Pancreas (tissue), 10 donors: Measurements from ENCODE around the gene S1PR5. TPM values are rescaled to one million over a fixed set of nuclear protein-coding genes. Genes with fewer than 3 reads are reported as not detected.
A peak's percentile ranks its signal among the peaks of the same experiment; 100 is the strongest.

Experiments
- ATAC-seq, 4 donors: fragments of 200-7000 bp; cut with Tn5 transposase; one replicate each; pipeline versions ENCODE4 v1.8.0 to v1.9.1; 2020; ENCODE audit warnings: mild to moderate bottlenecking in 4 of 4, moderate library complexity in 4 of 4
- DNase-seq, 6 donors: peaks; one replicate each; pipeline ENCODE4 v3.0.0-alpha.2; 2020
- FAIRE-seq: peaks from 2 replicates; lab custom pipeline; 2012; peaks lifted over from hg19 to GRCh38; lab: Jason Lieb, UNC
- H3K27ac ChIP-seq, 4 donors: fragments of 200-600 bp; sonication (generic); 1 replicate in 3 of 4; 2 replicates in 1 of 4; pipeline versions ENCODE4 v1.5.0 to v1.8.0; 2020
- H3K27me3 ChIP-seq, 4 donors: fragments of 200-600 bp; one replicate each; pipeline ENCODE4 v1.8.0; 2021
- H3K36me3 ChIP-seq, 3 donors: fragments of 200-600 bp; sonication (generic) in 1 of 3; one replicate each; pipeline versions ENCODE4 v1.5.0 to v1.8.0; 2020 to 2021
- H3K4me1 ChIP-seq, 3 donors: fragments of 200-600 bp; one replicate each; pipeline ENCODE4 v1.8.0; 2021
- H3K4me3 ChIP-seq, 4 donors: fragments of 200-600 bp; sonication (generic) in 2 of 4; one replicate each; pipeline versions ENCODE4 v1.5.0 to v1.8.0; 2020 to 2021
- H3K9me3 ChIP-seq, 4 donors: fragments of 200-600 bp; one replicate each; pipeline ENCODE4 v1.8.0; 2021
- WGBS, 2 donors: extraction: QIAGEN DNeasy Blood & Tissue Kit; methylation state at CpG; one replicate each; pipeline ENCODE4 v1.1.7; 2013; 5-methylcytosine and 5-hydroxymethylcytosine counted together
- intact Hi-C, 3 donors: fragments of 100-400 bp; cut with DNase I; formaldehyde crosslinking; loops; one replicate each; pipeline versions ENCODE4 v1.11.1 to v1.14.2; 2022
- polyA plus RNA-seq, 2 donors: library from polyadenylated mRNA; stranded (reverse); fragments of 200-250 nt; gene quantifications; one replicate each; pipeline ENCODE4 v1.2.3, GENCODE V29; 2013
- total RNA-seq, 6 donors: library from RNA; stranded (reverse); fragmentation: NEBNext Ultra II Directional in 4 of 6; extraction: Animal tissue kit (Norgen Biotek cat#: 25700) in 4 of 6; gene quantifications; one replicate each; pipeline versions ENCODE4 v1.2.1 to v1.2.4, GENCODE V29; 2021 to 2023
- TF ChIP-seq, protein P1 (sequence below), 4 donors: fragments of 200-600 bp; sonication (generic) in 3 of 4; IDR thresholded peaks; one replicate each; pipeline versions ENCODE4 v1.5.0 to v1.8.0; 2021; ENCODE audit warnings: antibody characterized with exemption in 4 of 4
- donor health status: healthy with polysubstance abuse.
- donor health status: DM: no; HTN: no; CAD: no; lungs with moderate emphysema.
- donor health status: DM: no; HTN: no; CAD: no.
- donor health status: control.
- donor health status: control.
- donor health status: Bipolar disorder and iron deficiency.
- donor health status: DM: yes; HTN: yes; CAD: no.
- donor health status: DM: no; HTN: no; CAD: no.
- donor health status: DM: no; HTN: no; CAD: no.
- donor health status: DM: yes; HTN: yes; CAD: no.

S1PR5 gene, protein sequence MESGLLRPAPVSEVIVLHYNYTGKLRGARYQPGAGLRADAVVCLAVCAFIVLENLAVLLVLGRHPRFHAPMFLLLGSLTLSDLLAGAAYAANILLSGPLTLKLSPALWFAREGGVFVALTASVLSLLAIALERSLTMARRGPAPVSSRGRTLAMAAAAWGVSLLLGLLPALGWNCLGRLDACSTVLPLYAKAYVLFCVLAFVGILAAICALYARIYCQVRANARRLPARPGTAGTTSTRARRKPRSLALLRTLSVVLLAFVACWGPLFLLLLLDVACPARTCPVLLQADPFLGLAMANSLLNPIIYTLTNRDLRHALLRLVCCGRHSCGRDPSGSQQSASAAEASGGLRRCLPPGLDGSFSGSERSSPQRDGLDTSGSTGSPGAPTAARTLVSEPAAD
- total RNA-seq (1 to 10 TPM in 2 of 6 donors, under 1 TPM in 4; 0.32 to 1.3 (median 0.63) TPM), polyA plus RNA-seq (under 1 TPM; 0.21 to 0.38 TPM)

DNA sequence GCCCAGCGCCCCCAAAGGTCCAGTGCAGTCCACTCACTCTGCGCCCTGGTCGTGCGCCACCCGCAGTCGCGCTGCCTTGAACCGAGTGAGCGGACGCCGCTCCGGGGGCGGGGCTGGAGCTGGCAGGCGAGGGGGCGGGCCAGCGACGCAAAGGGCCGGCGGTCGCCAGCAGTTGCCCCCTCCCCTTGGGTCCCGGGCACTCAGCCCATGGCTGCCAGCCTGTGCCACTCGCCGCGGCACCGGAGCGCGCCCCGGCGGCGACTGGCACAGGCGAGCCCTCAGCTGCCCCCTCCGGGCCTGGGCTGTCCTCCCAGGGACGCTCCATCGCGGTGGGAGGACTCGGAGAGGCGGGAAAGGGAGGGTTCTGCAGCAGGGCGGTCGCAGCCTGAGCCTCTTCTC lies at the start of gene S1PR5:
Gene S1PR5 (minus strand): TSS at position 87 of the 399 bp plus-strand sequence. CDS start 2,436 bp downstream, outside the sequence.
- Histone ChIP-seq H3K9me3 (no peaks in the 10 kb centered on the region), H3K36me3 (no peaks in the 10 kb centered on the region), H3K27me3 (no peaks in the 10 kb centered on the region), H3K4me3 (peak within 1 kb of the TSS; percentile 19 to 57 (median 34)), H3K4me1 (peaks cover 6 to 19% (median 7%) of the 10 kb centered on the region in 3 donors), H3K27ac (peak within 1 kb of the TSS in 2 of 4 donors; percentile 5 to 10)
- intact Hi-C loops = no loop called here
- WGBS, 2 donors = 2 to 4% methylated on average over 27 to 39 of the region's 39 CpGs
- TF ChIP-seq, protein P1, sequence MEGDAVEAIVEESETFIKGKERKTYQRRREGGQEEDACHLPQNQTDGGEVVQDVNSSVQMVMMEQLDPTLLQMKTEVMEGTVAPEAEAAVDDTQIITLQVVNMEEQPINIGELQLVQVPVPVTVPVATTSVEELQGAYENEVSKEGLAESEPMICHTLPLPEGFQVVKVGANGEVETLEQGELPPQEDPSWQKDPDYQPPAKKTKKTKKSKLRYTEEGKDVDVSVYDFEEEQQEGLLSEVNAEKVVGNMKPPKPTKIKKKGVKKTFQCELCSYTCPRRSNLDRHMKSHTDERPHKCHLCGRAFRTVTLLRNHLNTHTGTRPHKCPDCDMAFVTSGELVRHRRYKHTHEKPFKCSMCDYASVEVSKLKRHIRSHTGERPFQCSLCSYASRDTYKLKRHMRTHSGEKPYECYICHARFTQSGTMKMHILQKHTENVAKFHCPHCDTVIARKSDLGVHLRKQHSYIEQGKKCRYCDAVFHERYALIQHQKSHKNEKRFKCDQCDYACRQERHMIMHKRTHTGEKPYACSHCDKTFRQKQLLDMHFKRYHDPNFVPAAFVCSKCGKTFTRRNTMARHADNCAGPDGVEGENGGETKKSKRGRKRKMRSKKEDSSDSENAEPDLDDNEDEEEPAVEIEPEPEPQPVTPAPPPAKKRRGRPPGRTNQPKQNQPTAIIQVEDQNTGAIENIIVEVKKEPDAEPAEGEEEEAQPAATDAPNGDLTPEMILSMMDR (IDR thresholded peaks at IDR 0.05) = no peak
- FAIRE-seq (no peak), DNase-seq (peak; percentile 52 to 83 (median 67)), ATAC-seq (peak; percentile 36 to 63 (median 56))

DNA sequence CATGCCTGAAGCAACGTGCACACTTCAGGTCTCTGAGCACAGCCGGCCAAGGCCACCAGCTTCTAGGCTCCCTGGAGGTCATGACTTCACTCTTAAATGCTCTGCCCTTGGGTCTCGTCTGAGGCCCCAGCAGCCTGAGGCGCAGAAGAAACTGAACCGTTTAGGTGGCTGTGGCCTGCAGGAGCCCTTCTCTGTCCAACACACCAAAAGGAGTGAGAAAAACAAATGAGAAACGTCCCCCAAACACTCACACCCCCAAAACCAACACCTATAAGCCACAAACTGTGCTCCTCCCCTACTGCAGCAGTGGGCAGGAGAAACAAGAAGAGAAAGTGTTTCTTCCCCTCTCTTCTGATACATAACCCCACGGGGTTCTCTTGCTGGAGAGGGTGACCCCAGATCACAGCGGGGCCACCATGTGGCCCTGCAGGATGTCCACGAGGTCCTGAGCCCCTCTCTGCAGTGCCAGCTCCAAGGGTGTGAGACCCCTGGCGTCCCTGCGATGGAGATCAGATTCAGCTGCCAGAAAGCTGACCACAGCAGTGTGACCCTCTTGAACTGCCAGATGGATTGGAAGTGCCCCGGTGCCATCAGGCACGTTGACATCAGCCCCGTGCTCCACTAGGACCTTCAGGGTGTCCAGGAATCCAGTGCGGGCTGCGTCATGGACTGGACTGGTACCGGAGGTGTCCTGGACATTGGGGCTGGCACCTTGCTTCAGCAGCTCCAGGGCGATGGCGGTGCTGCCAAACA lies 49.6 kb upstream of the S1PR5 start:
- 59% methylated on average over 19 of the region's 19 CpGs for WGBS, 2 donors

DNA sequence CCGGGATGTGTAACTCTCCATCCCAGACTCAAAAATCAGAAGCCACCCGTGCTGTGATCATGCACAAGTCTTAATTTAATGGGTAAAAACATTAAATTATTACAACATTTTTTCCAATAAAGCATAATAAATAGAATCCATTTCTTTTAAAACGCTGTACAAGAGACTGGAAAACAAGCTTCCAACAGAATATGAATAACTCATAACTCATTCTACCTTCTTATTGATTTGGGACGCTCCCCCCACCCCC lies 49.1 kb upstream of the S1PR5 start:
- peak overlapping the region; percentile 62 to 92 (median 74) for H3K4me3 ChIP-seq
- no peaks in the 10 kb centered on the region for H3K9me3 ChIP-seq
- peaks cover 0 to 1% (median 0%) of the 10 kb centered on the region in 3 donors for H3K36me3 ChIP-seq
- intact Hi-C loops = loop anchor here in 2 of 3 donors (10.0 kb wide), 2 partner anchors 72 to 162 kb away; partner anchors contain the start of gene CDC37 (in 1 of the 2)
- FAIRE-seq (no peak), DNase-seq (no peak), ATAC-seq (no peak)
- TF ChIP-seq, protein P1 (IDR thresholded peaks at IDR 0.05) = no peak
- peaks cover 0 to 13% (median 6%) of the 10 kb centered on the region in 3 donors for H3K4me1 ChIP-seq
- peak overlapping the region in 3 of 4 donors; percentile 59 to 68 (median 62) for H3K27ac ChIP-seq
- no peaks in the 10 kb centered on the region for H3K27me3 ChIP-seq
- 1 to 2% methylated on average over 4 of the region's 4 CpGs for WGBS, 2 donors

More for the DNA sequence above, 49.6 kb upstream of the S1PR5 start:
- Histone ChIP-seq H3K9me3 (no peaks in the 10 kb centered on the region), H3K4me3 (peak overlapping the region in 2 of 4 donors; percentile 72 to 92), H3K27ac (peak overlapping the region in 2 of 4 donors; percentile 59 to 68), H3K36me3 (no peaks in the 10 kb centered on the region), H3K4me1 (peaks cover 0 to 13% (median 6%) of the 10 kb centered on the region in 3 donors), H3K27me3 (no peaks in the 10 kb centered on the region)
- TF ChIP-seq, protein P1 (IDR thresholded peaks at IDR 0.05) = no peak
- intact Hi-C loops = loop anchor here in 2 of 3 donors (10.0 kb wide), 2 partner anchors 72 to 162 kb away; partner anchors contain the start of gene CDC37 (in 1 of the 2)
- FAIRE-seq (no peak), DNase-seq (peak in 2 of 6 donors; percentile 54 to 83), ATAC-seq (no peak)

DNA sequence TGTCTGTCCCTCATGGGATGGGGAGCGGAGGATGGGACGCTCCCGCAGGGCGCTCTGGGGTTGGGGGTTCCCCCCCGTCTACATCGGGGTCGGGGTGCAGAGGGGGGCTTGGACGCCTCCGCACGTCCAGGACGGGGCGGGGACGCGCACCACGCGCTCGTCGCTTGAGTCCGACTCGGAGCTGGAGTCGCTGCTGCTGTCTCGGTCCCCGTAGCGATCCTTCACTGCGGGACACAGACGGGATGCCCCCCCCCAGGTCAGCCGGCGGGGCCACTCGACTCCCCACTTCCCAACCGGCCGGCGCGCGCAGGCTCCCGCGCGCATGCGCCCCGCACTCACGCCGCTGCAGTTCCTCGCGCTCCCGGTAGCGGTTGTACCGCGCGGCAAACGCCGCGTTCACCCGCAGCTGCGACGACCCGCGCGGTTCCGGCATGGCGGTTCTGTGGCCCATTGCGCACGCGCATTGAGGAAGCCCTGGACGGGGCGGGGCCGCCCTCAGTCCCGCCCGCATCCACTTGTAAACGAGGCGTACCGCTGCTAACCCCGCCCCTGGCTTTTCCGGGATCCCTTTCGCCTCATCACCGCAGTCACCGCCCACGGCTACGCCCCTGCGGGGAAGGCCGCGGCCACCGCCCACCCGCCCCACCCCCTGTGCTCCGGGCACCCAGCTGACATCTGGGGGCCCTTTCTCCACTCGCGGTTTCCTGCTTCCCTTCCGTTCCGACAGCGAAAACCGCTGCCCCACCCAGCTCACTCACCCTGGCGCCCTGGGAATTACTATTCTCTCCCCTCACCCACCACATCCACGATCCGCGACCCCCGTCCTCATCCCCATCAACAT lies 48.5 kb upstream of the S1PR5 start, which contains the start of gene KRI1:
Gene KRI1 (minus strand): TSS at position 444 of the 841 bp plus-strand sequence. CDS start 11 bp downstream, at position 433.
- WGBS, 2 donors = 0 to 1% methylated on average over 77 to 94 of the region's 94 CpGs
- TF ChIP-seq, protein P1 (IDR thresholded peaks at IDR 0.05) = peak in 2 of 4 donors; percentile 14 to 29
- intact Hi-C loops = loop anchor here in 2 of 3 donors (10.0 kb wide), 2 partner anchors 71 to 161 kb away; partner anchors contain the start of gene CDC37 (in 1 of the 2)
- Histone ChIP-seq H3K27ac (peak within 1 kb of the TSS; percentile 59 to 73 (median 65)), H3K27me3 (no peaks in the 10 kb centered on the region), H3K4me3 (peak within 1 kb of the TSS; percentile 62 to 92 (median 74)), H3K9me3 (no peaks in the 10 kb centered on the region), H3K4me1 (peaks cover 0 to 13% (median 6%) of the 10 kb centered on the region in 3 donors), H3K36me3 (peaks cover 0 to 4% (median 0%) of the 10 kb centered on the region in 3 donors)
- FAIRE-seq = no peak
- peak; percentile 98 to 99 (median 99) for DNase-seq
- peak; percentile 80 to 86 (median 82) for ATAC-seq
